HG02870 (cell line): ENCODE results near the gene MZT2B.
"Not testable (repeated sequence)": the region's sequence is repeated elsewhere in the genome, so short reads cannot be mapped to it uniquely, and the experiment has no call there.

Experiments
- ATAC-seq: cut with Tn5 transposase; IDR thresholded peaks from one replicate; pipeline ENCODE4 v1.9.1; 2021; ENCODE audit warnings: mild to moderate bottlenecking, moderate library complexity; ENCODE audit not compliant: unreplicated experiment

MZT2B gene

GRCh38 chr2:130152136-130152815 lies 29.8 kb upstream of the MZT2B start:
- ATAC-seq: not testable (repeated sequence)

- ATAC-seq: no peak
Measured at GRCh38 chr2:130152816-130153595, 29.1 kb upstream of the MZT2B start.

GRCh38 chr2:130153721-130154422 lies 28.2 kb upstream of the MZT2B start:
- not testable (repeated sequence) for ATAC-seq

GRCh38 chr2:130154423-130154770 lies 27.7 kb upstream of the MZT2B start:
- not testable (repeated sequence) for ATAC-seq

- no peak for ATAC-seq
Measured at GRCh38 chr2:130154773-130155765, 27.0 kb upstream of the MZT2B start.

- ATAC-seq: not testable (repeated sequence)
Measured at GRCh38 chr2:130155956-130156623, 26.0 kb upstream of the MZT2B start.

- ATAC-seq: no peak
Measured at GRCh38 chr2:130156624-130157004, 25.4 kb upstream of the MZT2B start.

GRCh38 chr2:130157354-130157753 lies 24.7 kb upstream of the MZT2B start:
- peak; percentile 10 for ATAC-seq

- ATAC-seq: peak; percentile 91
Measured at GRCh38 chr2:130157825-130158514, 24.1 kb upstream of the MZT2B start.

GRCh38 chr2:130158631-130159030 lies 23.4 kb upstream of the MZT2B start:
- ATAC-seq: no peak

- not testable (repeated sequence) for ATAC-seq
Measured at GRCh38 chr2:130159376-130159775, 22.7 kb upstream of the MZT2B start.

GRCh38 chr2:130160131-130160530 lies 21.9 kb upstream of the MZT2B start:
- ATAC-seq: no peak

GRCh38 chr2:130160838-130161705 lies 21.0 kb upstream of the MZT2B start:
- ATAC-seq: not testable (repeated sequence)

- not testable (repeated sequence) for ATAC-seq
Measured at GRCh38 chr2:130162486-130162885, 19.6 kb upstream of the MZT2B start.

GRCh38 chr2:130162968-130163367 lies 19.1 kb upstream of the MZT2B start:
- no peak for ATAC-seq

- ATAC-seq: no peak
Measured at GRCh38 chr2:130165293-130166016, 16.6 kb upstream of the MZT2B start.

- not testable (repeated sequence) for ATAC-seq
Measured at GRCh38 chr2:130166611-130167010, 15.5 kb upstream of the MZT2B start.

- not testable (repeated sequence) for ATAC-seq
Measured at GRCh38 chr2:130169163-130169562, 12.9 kb upstream of the MZT2B start.
